OCI-LY7 (cell line): ENCODE measurements around the gene SIRT6. TPM values are rescaled to one million over a fixed set of nuclear protein-coding genes. Genes with fewer than 3 reads are reported as not detected.

Experiments
- BruUV-seq: library from RNA; stranded (reverse); fragments of 400-500 nt; replicated peaks from 2 replicates; lab custom pipeline; 2021; lab: Mats Ljungman, UMichigan
- CTCF ChIA-PET: fragments of 300-600 bp; sonication (Branson Sonifier 250); formaldehyde crosslinking; loops from one replicate; lab custom pipeline; 2022; ENCODE audit warnings: antibody characterized with exemption; ENCODE audit not compliant: unreplicated experiment; lab: Charles Lee
- POLR2A ChIA-PET: fragments of 300-600 bp; sonication (Branson Sonifier 250); formaldehyde crosslinking; loops from one replicate; lab custom pipeline; 2022; ENCODE audit warnings: antibody characterized with exemption; lab: Charles Lee
- DNase-seq: peaks from one replicate; pipeline ENCODE4 v3.0.0-alpha.2; 2015; ENCODE audit warnings: low spot score
- H2AFZ ChIP-seq: fragments of 200-600 bp; sonication (generic), shearing (Covaris generic); 2 replicates; pipeline ENCODE4 v1.6.1; 2014; ENCODE audit warnings: mild to moderate bottlenecking, antibody characterized with exemption, low read length, moderate library complexity
- H3K27ac ChIP-seq: fragments of 200-600 bp; sonication (generic); 2 replicates; pipeline ENCODE4 v1.5.1; 2014; ENCODE audit warnings: mixed run types, low read depth, mild to moderate bottlenecking, moderate library complexity, low read length, inconsistent platforms; ENCODE audit not compliant: poor library complexity, severe bottlenecking
- H3K36me3 ChIP-seq: fragments of 200-600 bp; sonication (generic); 2 replicates; pipeline ENCODE4 v1.6.1; 2014; ENCODE audit warnings: mild to moderate bottlenecking, antibody characterized with exemption, low read length, moderate library complexity, mixed read lengths; ENCODE audit not compliant: insufficient read depth
- H3K4me1 ChIP-seq: fragments of 200-600 bp; sonication (generic); 2 replicates; pipeline ENCODE4 v1.5.1; 2014; ENCODE audit warnings: mild to moderate bottlenecking, low read length; ENCODE audit not compliant: insufficient read depth, poor library complexity, severe bottlenecking
- H3K4me2 ChIP-seq: fragments of 200-600 bp; sonication (generic); 2 replicates; pipeline ENCODE4 v1.6.1; 2014; ENCODE audit warnings: mild to moderate bottlenecking, low read length
- H3K4me3 ChIP-seq: fragments of 200-600 bp; sonication (generic); 2 replicates; pipeline ENCODE4 v1.5.1; 2014; ENCODE audit warnings: mild to moderate bottlenecking, low read depth, low read length; ENCODE audit not compliant: poor library complexity, severe bottlenecking
- H3K79me2 ChIP-seq: fragments of 200-600 bp; sonication (generic); 2 replicates; pipeline ENCODE4 v1.6.1; 2016; ENCODE audit warnings: low read depth, mild to moderate bottlenecking, low read length, moderate library complexity, mixed read lengths; ENCODE audit not compliant: insufficient read depth
- H3K9me2 ChIP-seq: fragments of 200-600 bp; sonication (generic); 2 replicates; pipeline ENCODE4 v1.6.1; 2016; ENCODE audit warnings: mild to moderate bottlenecking, low read length, mixed read lengths; ENCODE audit not compliant: insufficient read depth
- H3K9me3 ChIP-seq: fragments of 200-600 bp; sonication (generic); 2 replicates; pipeline ENCODE4 v1.6.1; 2014; ENCODE audit warnings: mild to moderate bottlenecking, mixed run types, low read length, mixed read lengths
- H4K20me1 ChIP-seq: fragments of 200-600 bp; sonication (generic); 2 replicates; pipeline ENCODE4 v1.6.1; 2014; ENCODE audit warnings: mild to moderate bottlenecking, antibody characterized with exemption, low read length, moderate library complexity, mixed read lengths; ENCODE audit not compliant: insufficient read depth
- CTCF ChIP-seq: fragments of 200-600 bp; sonication (generic); conservative IDR thresholded peaks from 2 replicates; pipeline ENCODE4 v1.5.1; 2014; ENCODE audit warnings: mild to moderate bottlenecking, antibody characterized with exemption, low read length, moderate library complexity, mixed read lengths
- EZH2phosphoT487 ChIP-seq: fragments of 200-600 bp; sonication (generic); IDR thresholded peaks from 2 replicates; pipeline ENCODE4 v1.6.1; 2018; ENCODE audit warnings: low read depth, borderline replicate concordance, mild to moderate bottlenecking, mixed run types, antibody characterized with exemption, low read length, moderate library complexity, mixed read lengths
- intact Hi-C: fragments of 100-400 bp; cut with micrococcal nuclease; formaldehyde crosslinking; loops from one replicate; pipeline ENCODE4 v1.10.0; 2022; ENCODE audit not compliant: unreplicated experiment
- total RNA-seq, 2 experiments: library from RNA; depleted of rRNA in 1 of 2; stranded (reverse); fragments of >200 nt in 1 of 2; shearing (Covaris generic) in 1 of 2; gene quantifications; 2 replicates each; pipeline ENCODE4 v1.2.3, GENCODE V29; 2014 to 2022

The SIRT6 gene
- total RNA-seq, 2 experiments from 2014 or later: 31.7 to 46.2 TPM

GRCh38 chr19:4186087-4186993, 4.0 kb upstream of the SIRT6 start:
- Histone ChIP-seq H4K20me1 (no peaks in the 10 kb centered on the region), H3K9me3 (no peaks in the 10 kb centered on the region), H2AFZ (no peak overlapping the region), H3K4me3 (no peak overlapping the region), H3K36me3 (no peaks in the 10 kb centered on the region), H3K79me2 (peaks cover 7% of the 10 kb centered on the region; the same call in 1 of the 2 replicates), H3K4me1 (peaks cover 14% of the 10 kb centered on the region), H3K27ac (no peak overlapping the region), H3K9me2 (no peaks in the 10 kb centered on the region), H3K4me2 (no peak overlapping the region)
- peak; percentile 76 for DNase-seq
- BruUV-seq: no TSS peak
- intact Hi-C loops: loop anchor here (1.0 kb wide), 2 partner anchors 19 to 46 kb away; no protein-coding TSS in a partner anchor
- TF ChIP-seq EZH2phosphoT487 (no peak), CTCF (peak; percentile 84)
- ChIA-PET CTCF (no interaction called here), POLR2A (no interaction called here)

- BruUV-seq: no TSS peak
- peak; percentile 38 for DNase-seq
- peaks cover under 1% of the 10 kb centered on the region; the same call in 1 of the 2 replicates for H3K36me3 ChIP-seq
- no peak for TF ChIP-seq EZH2phosphoT487
- no peak for TF ChIP-seq CTCF
- H2AFZ ChIP-seq: no peak overlapping the region
- intact Hi-C loops: loop anchor here (1.0 kb wide), 2 partner anchors 18 to 45 kb away; no protein-coding TSS in a partner anchor
- no peaks in the 10 kb centered on the region for H3K9me3 ChIP-seq
- H3K4me1 ChIP-seq: peaks cover 21% of the 10 kb centered on the region
- ChIA-PET POLR2A (no interaction called here), CTCF (no interaction called here)
- no peak overlapping the region for H3K27ac ChIP-seq
- no peak overlapping the region for H3K4me3 ChIP-seq
- H3K4me2 ChIP-seq: peak overlapping the region; percentile 21; the same call in 1 of the 2 replicates
- peaks cover 14% of the 10 kb centered on the region; the same call in 1 of the 2 replicates for H3K79me2 ChIP-seq
- H4K20me1 ChIP-seq: no peaks in the 10 kb centered on the region
- H3K9me2 ChIP-seq: no peaks in the 10 kb centered on the region
Observed at GRCh38 chr19:4185413-4186086, 3.2 kb upstream of the SIRT6 start.
